Measurements from ENCODE around the gene ADAMTS4. TPM values are rescaled to one million over a fixed set of nuclear protein-coding genes. Genes with fewer than 3 reads are reported as not detected.

The ADAMTS4 gene
- total and polyA plus RNA-seq, 2 donors: 0.61 to 3.0 TPM

- Histone ChIP-seq H3K4me3 (ENCODE audit: low read length in 2 of 2) (no peak overlapping the region), H3K4me1 (ENCODE audit: control insufficient read depth in 2 of 2, insufficient read depth in 2 of 2, low read length in 2 of 2) (peaks cover 8 to 33% of the 10 kb centered on the region in 2 donors), H3K27me3 (ENCODE audit: control insufficient read depth in 2 of 2, insufficient read depth in 1 of 2, low read length in 1 of 2) (no peaks in the 10 kb centered on the region), H3K27ac (ENCODE audit: low read depth in 1 of 2, low read length in 1 of 2) (no peak overlapping the region), H3K9me3 (ENCODE audit: control insufficient read depth in 2 of 2, insufficient read depth in 1 of 2, low read length in 1 of 2) (no peaks in the 10 kb centered on the region), H3K36me3 (ENCODE audit: control insufficient read depth in 2 of 2, insufficient read depth in 2 of 2, low read length in 1 of 2) (peaks cover 8 to 10% of the 10 kb centered on the region in 2 donors)
- 96% methylated on average over 7 of the region's 7 CpGs for WGBS
- no peak for DNase-seq (ENCODE audit: low read depth in 6 of 9, low spot score in 9 of 9)
These were observed 25.2 kb upstream of the ADAMTS4 start for GRCh38 chr1:161223805-161224694.

DNA sequence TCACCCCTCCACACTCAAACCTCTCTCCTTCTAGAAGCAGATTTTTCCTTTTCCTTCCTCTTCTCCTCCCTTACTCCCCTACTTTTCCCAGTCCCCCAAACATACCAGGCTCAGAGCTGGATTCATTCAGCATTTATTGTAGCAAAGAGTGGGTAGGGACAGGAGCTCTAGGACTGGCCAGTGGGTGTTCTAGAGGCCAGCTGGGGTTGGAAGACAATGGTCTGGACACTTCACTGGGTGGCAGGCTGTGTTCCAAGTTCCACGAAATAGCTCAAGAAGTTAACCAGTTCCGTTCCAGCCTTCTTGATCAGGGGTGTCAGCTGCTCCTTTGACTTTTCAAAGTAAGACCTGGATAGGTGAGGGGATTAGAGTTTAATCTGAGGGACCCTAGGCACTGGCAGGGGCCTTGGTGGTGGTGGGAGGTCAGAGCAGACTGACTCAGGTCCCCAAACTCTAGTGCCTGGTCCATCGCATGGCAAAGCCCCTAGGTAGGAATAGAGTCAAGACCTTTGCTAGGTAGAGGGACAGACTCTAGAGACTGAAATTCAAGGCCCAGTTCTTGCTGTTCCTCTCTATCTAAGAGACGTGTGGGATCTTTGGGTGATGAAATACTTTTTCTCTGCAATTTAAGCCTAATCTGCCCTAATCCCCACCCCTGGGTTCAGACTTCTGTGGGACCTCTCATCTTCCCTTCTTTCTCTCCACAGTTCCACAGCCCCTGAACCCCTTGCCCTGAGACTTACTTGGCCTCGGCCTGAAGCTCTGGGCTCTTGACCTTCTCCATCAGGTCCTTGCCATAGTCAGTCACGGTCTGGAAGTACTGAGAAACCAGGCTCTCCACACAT, 23.5 kb upstream of the ADAMTS4 start:
- no peaks in the 10 kb centered on the region for H3K27me3 ChIP-seq (ENCODE audit: control insufficient read depth in 2 of 2, insufficient read depth in 1 of 2, low read length in 1 of 2)
- H3K4me1 ChIP-seq (ENCODE audit: control insufficient read depth in 2 of 2, insufficient read depth in 2 of 2, low read length in 2 of 2): peaks cover 8 to 41% of the 10 kb centered on the region in 2 donors
- H3K36me3 ChIP-seq (ENCODE audit: control insufficient read depth in 2 of 2, insufficient read depth in 2 of 2, low read length in 1 of 2): no peaks in the 10 kb centered on the region
- H3K4me3 ChIP-seq (ENCODE audit: low read length in 2 of 2): no peak overlapping the region
- 97% methylated on average over 6 of the region's 6 CpGs for WGBS
- H3K27ac ChIP-seq (ENCODE audit: low read depth in 1 of 2, low read length in 1 of 2): no peak overlapping the region
- H3K9me3 ChIP-seq (ENCODE audit: control insufficient read depth in 2 of 2, insufficient read depth in 1 of 2, low read length in 1 of 2): no peaks in the 10 kb centered on the region
- no peak for DNase-seq (ENCODE audit: low read depth in 6 of 9, low spot score in 9 of 9)

DNA sequence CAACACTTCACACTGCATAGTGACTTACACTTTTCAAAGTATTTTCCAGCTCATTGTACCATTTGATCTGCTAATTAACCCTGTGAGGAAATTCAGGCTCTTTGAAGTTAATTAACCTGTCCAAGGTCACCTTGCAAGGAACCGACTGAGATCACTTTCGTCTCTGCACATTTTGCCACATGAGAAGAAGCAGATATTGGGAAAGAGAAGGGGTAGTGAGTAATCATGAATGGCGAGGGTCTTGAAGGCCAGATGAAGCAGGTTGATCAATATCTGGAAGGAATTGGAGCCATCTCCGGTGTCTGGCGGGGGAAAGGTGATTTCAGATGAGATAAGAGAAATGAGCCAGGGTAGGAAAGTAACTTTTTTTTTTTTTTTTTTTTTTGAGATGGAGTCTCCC, 21.1 kb upstream of the ADAMTS4 start:
- no peak overlapping the region for H3K4me3 ChIP-seq (ENCODE audit: low read length in 2 of 2)
- no peak for DNase-seq (ENCODE audit: low read depth in 6 of 9, low spot score in 9 of 9)
- H3K27ac ChIP-seq (ENCODE audit: low read depth in 1 of 2, low read length in 1 of 2): no peak overlapping the region
- WGBS: 95% methylated on average over 5 of the region's 5 CpGs
- no peaks in the 10 kb centered on the region for H3K9me3 ChIP-seq (ENCODE audit: control insufficient read depth in 2 of 2, insufficient read depth in 1 of 2, low read length in 1 of 2)
- H3K27me3 ChIP-seq (ENCODE audit: control insufficient read depth in 2 of 2, insufficient read depth in 1 of 2, low read length in 1 of 2): no peaks in the 10 kb centered on the region
- H3K36me3 ChIP-seq (ENCODE audit: control insufficient read depth in 2 of 2, insufficient read depth in 2 of 2, low read length in 1 of 2): peaks cover 0 to 4% of the 10 kb centered on the region in 2 donors
- H3K4me1 ChIP-seq (ENCODE audit: control insufficient read depth in 2 of 2, insufficient read depth in 2 of 2, low read length in 2 of 2): peaks cover 0 to 25% of the 10 kb centered on the region in 2 donors

DNA sequence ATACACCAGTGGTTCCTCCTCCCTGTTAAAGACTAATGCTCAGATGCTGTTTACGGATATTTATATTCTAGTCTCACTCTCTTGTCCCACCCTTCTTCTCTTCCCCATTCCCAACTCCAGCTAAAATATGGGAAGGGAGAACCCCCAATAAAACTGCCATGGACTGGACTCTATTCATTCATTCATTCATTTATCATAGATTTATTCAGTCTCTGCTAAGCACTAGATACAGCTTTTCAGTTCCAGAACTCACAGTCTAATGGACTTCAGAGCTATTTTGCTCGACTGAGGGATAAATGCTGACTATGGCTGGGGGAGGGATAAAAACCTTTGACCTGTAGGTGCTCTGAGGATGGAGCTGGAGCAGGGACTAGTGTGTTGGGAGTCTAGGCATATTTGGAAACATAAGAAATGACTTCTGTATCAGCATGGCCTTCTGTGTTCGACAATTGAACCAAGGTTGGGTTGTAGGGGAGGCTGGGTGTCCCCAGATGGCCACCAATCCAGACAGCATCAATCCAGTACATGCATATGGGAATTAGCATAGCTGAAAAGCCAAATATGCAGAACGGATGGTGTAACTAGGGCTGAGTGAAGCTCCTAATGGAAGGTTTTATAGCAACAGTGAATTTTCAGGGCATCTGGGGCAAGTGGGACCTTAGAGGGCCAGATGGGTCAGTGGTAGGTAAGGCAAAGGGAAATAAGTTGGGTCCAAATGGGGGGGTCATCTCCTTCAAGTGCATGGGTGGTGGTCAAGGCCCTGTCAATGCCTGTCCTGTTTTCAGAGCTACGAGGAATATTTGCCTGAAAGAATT, 20.4 kb upstream of the ADAMTS4 start:
- Histone ChIP-seq H3K27ac (ENCODE audit: low read depth in 1 of 2, low read length in 1 of 2) (peak overlapping the region in 1 of 2 donors; percentile 37), H3K4me3 (ENCODE audit: low read length in 2 of 2) (no peak overlapping the region), H3K36me3 (ENCODE audit: control insufficient read depth in 2 of 2, insufficient read depth in 2 of 2, low read length in 1 of 2) (peaks cover 2 to 8% of the 10 kb centered on the region in 2 donors), H3K27me3 (ENCODE audit: control insufficient read depth in 2 of 2, insufficient read depth in 1 of 2, low read length in 1 of 2) (no peaks in the 10 kb centered on the region), H3K9me3 (ENCODE audit: control insufficient read depth in 2 of 2, insufficient read depth in 1 of 2, low read length in 1 of 2) (no peaks in the 10 kb centered on the region), H3K4me1 (ENCODE audit: control insufficient read depth in 2 of 2, insufficient read depth in 2 of 2, low read length in 2 of 2) (peaks cover 0 to 26% of the 10 kb centered on the region in 2 donors)
- no peak for DNase-seq (ENCODE audit: low read depth in 6 of 9, low spot score in 9 of 9)
- WGBS: 94% methylated on average over 5 of the region's 5 CpGs

GRCh38 chr1:161218301-161219077, 19.6 kb upstream of the ADAMTS4 start:
- peaks cover 10 to 16% of the 10 kb centered on the region in 2 donors for H3K36me3 ChIP-seq (ENCODE audit: control insufficient read depth in 2 of 2, insufficient read depth in 2 of 2, low read length in 1 of 2)
- H3K4me1 ChIP-seq (ENCODE audit: control insufficient read depth in 2 of 2, insufficient read depth in 2 of 2, low read length in 2 of 2): peaks cover 0 to 26% of the 10 kb centered on the region in 2 donors
- H3K9me3 ChIP-seq (ENCODE audit: control insufficient read depth in 2 of 2, insufficient read depth in 1 of 2, low read length in 1 of 2): no peaks in the 10 kb centered on the region
- no peak overlapping the region for H3K4me3 ChIP-seq (ENCODE audit: low read length in 2 of 2)
- 78% methylated on average over 8 of the region's 8 CpGs for WGBS
- H3K27me3 ChIP-seq (ENCODE audit: control insufficient read depth in 2 of 2, insufficient read depth in 1 of 2, low read length in 1 of 2): no peaks in the 10 kb centered on the region
- peak overlapping the region; percentile 37 to 79 for H3K27ac ChIP-seq (ENCODE audit: low read depth in 1 of 2, low read length in 1 of 2)
- peak in 1 of 9 donors; percentile 50 for DNase-seq (ENCODE audit: low read depth in 6 of 9, low spot score in 9 of 9)

DNA sequence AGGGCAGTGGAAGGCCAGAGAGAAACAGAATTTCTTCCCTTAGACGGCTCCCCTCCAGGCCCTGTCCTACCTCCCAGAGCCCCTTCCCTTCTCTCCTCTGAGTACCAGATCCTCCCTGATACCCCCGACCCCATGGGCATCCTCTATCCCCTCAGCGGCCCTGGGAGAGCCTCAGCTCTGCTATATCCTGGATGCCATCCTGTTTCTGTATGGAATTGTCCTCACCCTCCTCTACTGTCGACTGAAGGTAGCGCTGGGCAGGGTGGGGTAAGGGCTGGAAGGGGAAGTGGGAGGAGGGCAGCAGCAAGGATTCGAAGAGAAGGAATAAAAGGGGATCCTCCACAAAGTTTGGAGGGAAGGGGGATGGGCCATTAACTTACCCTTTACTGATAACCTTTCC, 19.0 kb upstream of the ADAMTS4 start:
- peaks cover 17 to 22% of the 10 kb centered on the region in 2 donors for H3K36me3 ChIP-seq (ENCODE audit: control insufficient read depth in 2 of 2, insufficient read depth in 2 of 2, low read length in 1 of 2)
- peak overlapping the region; percentile 6 to 79 for H3K27ac ChIP-seq (ENCODE audit: low read depth in 1 of 2, low read length in 1 of 2)
- H3K9me3 ChIP-seq (ENCODE audit: control insufficient read depth in 2 of 2, insufficient read depth in 1 of 2, low read length in 1 of 2): no peaks in the 10 kb centered on the region
- H3K4me1 ChIP-seq (ENCODE audit: control insufficient read depth in 2 of 2, insufficient read depth in 2 of 2, low read length in 2 of 2): peaks cover 0 to 26% of the 10 kb centered on the region in 2 donors
- 78% methylated on average over 6 of the region's 6 CpGs for WGBS
- H3K27me3 ChIP-seq (ENCODE audit: control insufficient read depth in 2 of 2, insufficient read depth in 1 of 2, low read length in 1 of 2): no peaks in the 10 kb centered on the region
- H3K4me3 ChIP-seq (ENCODE audit: low read length in 2 of 2): no peak overlapping the region
- DNase-seq (ENCODE audit: low read depth in 6 of 9, low spot score in 9 of 9): no peak

DNA sequence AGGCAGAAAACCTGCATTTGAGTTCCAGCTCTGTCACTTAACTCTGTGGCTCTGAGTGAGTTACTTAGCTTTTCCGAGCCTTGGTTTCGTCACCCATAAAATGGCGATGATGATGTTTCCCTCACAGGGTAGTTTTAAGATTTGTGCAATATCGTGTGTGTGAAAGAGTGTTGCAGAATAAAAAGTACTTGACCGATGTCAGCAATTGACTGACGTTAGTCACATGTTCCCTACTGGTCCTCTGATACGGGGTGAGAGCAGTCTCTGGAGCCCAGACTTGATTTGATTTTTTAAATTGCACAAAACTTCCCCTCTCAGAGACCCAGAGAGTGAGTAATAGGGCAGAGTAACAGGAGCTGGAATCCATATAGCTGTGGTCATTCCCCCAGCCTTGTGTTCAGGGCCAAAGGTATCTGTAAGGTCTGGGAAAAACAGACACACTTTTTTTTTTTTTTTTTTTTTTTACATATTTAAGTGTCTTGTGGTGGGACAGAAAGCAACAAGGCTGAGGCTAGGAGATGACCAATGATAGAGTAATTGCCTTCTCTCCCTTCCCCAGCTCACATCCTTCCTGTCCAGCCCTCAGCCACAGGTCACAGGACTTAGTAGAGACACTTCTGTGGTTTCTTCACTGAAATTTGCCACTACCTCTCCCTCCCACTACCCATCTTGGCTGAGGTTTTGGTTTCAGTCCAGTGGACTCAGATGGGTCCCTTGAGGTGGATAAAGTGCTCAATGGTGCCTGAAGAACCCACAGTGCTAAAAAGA, 18.3 kb upstream of the ADAMTS4 start:
- no peak overlapping the region for H3K4me3 ChIP-seq (ENCODE audit: low read length in 2 of 2)
- no peaks in the 10 kb centered on the region for H3K9me3 ChIP-seq (ENCODE audit: control insufficient read depth in 2 of 2, insufficient read depth in 1 of 2, low read length in 1 of 2)
- peaks cover 24 to 28% of the 10 kb centered on the region in 2 donors for H3K36me3 ChIP-seq (ENCODE audit: control insufficient read depth in 2 of 2, insufficient read depth in 2 of 2, low read length in 1 of 2)
- peak overlapping the region in 1 of 2 donors; percentile 6 for H3K27ac ChIP-seq (ENCODE audit: low read depth in 1 of 2, low read length in 1 of 2)
- DNase-seq (ENCODE audit: low read depth in 6 of 9, low spot score in 9 of 9): no peak
- H3K4me1 ChIP-seq (ENCODE audit: control insufficient read depth in 2 of 2, insufficient read depth in 2 of 2, low read length in 2 of 2): peaks cover 0 to 26% of the 10 kb centered on the region in 2 donors
- 85% methylated on average over 7 of the region's 7 CpGs for WGBS
- no peaks in the 10 kb centered on the region for H3K27me3 ChIP-seq (ENCODE audit: control insufficient read depth in 2 of 2, insufficient read depth in 1 of 2, low read length in 1 of 2)

Data from thymus (tissue), 11 donors.